Kidney (tissue), 14 donors: ENCODE measurements around the gene PXDN. TPM values are rescaled to one million over a fixed set of nuclear protein-coding genes. Genes with fewer than 3 reads are reported as not detected.
A peak's percentile ranks its signal among the peaks of the same experiment; 100 is the strongest.
"Not testable (repeated sequence)": the region's sequence is repeated elsewhere in the genome, so short reads cannot be mapped to it uniquely, and the experiment has no call there.

Experiments
- DNase-seq, 5 donors: peaks; one replicate each; pipeline ENCODE4 v3.0.0-alpha.2; 2013 to 2020
- FAIRE-seq: peaks from 2 replicates; lab custom pipeline; 2012; peaks lifted over from hg19 to GRCh38; lab: Jason Lieb, UNC
- H3K27ac ChIP-seq, 2 donors: one replicate each; pipeline ENCODE4 v1.7.0; 2013; ENCODE audit warnings: low read depth in 2 of 2, low read length in 2 of 2, inconsistent platforms in 1 of 2
- H3K27me3 ChIP-seq: one replicate; pipeline ENCODE4 v1.7.1; 2013; ENCODE audit warnings: low read length, inconsistent platforms; ENCODE audit not compliant: control insufficient read depth, insufficient read depth
- H3K36me3 ChIP-seq, 3 donors: one replicate each; pipeline versions ENCODE4 v1.7.0 to v1.7.1; 2013; ENCODE audit warnings: low read length in 3 of 3, control low read depth in 1 of 3, inconsistent platforms in 1 of 3; ENCODE audit not compliant: insufficient read depth in 3 of 3, control insufficient read depth in 2 of 3
- H3K4me1 ChIP-seq, 3 donors: one replicate each; pipeline versions ENCODE4 v1.7.0 to v1.7.1; 2013; ENCODE audit warnings: low read length in 3 of 3, inconsistent platforms in 1 of 3, low read depth in 1 of 3; ENCODE audit not compliant: control insufficient read depth in 2 of 3, insufficient read depth in 2 of 3
- H3K4me3 ChIP-seq, 3 donors: one replicate each; pipeline versions ENCODE4 v1.7.0 to v1.8.1; 2013; ENCODE audit warnings: low read length in 3 of 3, control low read depth in 1 of 3, inconsistent platforms in 1 of 3
- H3K9ac ChIP-seq, 3 donors: one replicate each; pipeline versions ENCODE4 v1.7.0 to v1.7.1; 2013; ENCODE audit warnings: low read length in 3 of 3, control low read depth in 1 of 3, inconsistent platforms in 1 of 3
- H3K9me3 ChIP-seq, 3 donors: one replicate each; pipeline versions ENCODE4 v1.7.0 to v1.7.1; 2013; ENCODE audit warnings: low read length in 3 of 3, control low read depth in 1 of 3, inconsistent platforms in 1 of 3; ENCODE audit not compliant: control insufficient read depth in 2 of 3, insufficient read depth in 1 of 3
- CTCF ChIP-seq: IDR thresholded peaks from 3 replicates; pipeline ENCODE4 v1.5.1; 2012; ENCODE audit warnings: mild to moderate bottlenecking, moderate library complexity, borderline replicate concordance; ENCODE audit not compliant: insufficient read depth; ENCODE audit errors: extremely low read depth
- intact Hi-C: fragments of 100-400 bp; cut with DNase I; formaldehyde crosslinking; loops from one replicate; pipeline ENCODE4 v1.11.1; 2022
- polyA plus RNA-seq: library from polyadenylated mRNA; stranded (reverse); fragments of 350-450 nt; fragmentation: Illumina TruSeq; extraction: RNeasy Lipid Tissue Mini Kit (QIAGEN cat#74804); gene quantifications from one replicate; pipeline ENCODE4 v1.2.3, GENCODE V29; 2014; ENCODE audit warnings: low read depth, low replicate concordance; ENCODE audit not compliant: insufficient read depth
- total RNA-seq: library from RNA; stranded (reverse); fragmentation: NEBNext Ultra II Directional; extraction: Animal tissue kit (Norgen Biotek cat#: 25700); gene quantifications from one replicate; pipeline ENCODE4 v1.2.1, GENCODE V29; 2021
- donor health status: control.
- donor health status: control.
- donor health status: control.
- donor health status: control.
- donor health status: control.
- donor health status: DM: yes; HTN: yes; CAD: no.
- donor health status: Normal renal cell carcinoma (clear cell type).

The PXDN gene
- total and polyA plus RNA-seq, 2 donors from 2014 or later: 4.7 to 42.3 TPM

- intact Hi-C loops: no loop called here
- no peaks in the 10 kb centered on the region for H3K36me3 ChIP-seq
- DNase-seq (no peak), FAIRE-seq (no peak)
- TF ChIP-seq CTCF: no peak
- peak overlapping the region; percentile 4 to 30 for H3K27ac ChIP-seq
- no peak overlapping the region for H3K9ac ChIP-seq
- H3K4me3 ChIP-seq: no peak overlapping the region
- peaks cover 0 to 19% (median 0%) of the 10 kb centered on the region in 3 donors for H3K4me1 ChIP-seq
- no peaks in the 10 kb centered on the region for H3K27me3 ChIP-seq
- no peaks in the 10 kb centered on the region for H3K9me3 ChIP-seq
Measured at GRCh38 chr2:1717113-1717512, 27.2 kb downstream of the PXDN start.

GRCh38 chr2:1716441-1716840 lies 27.9 kb downstream of the PXDN start:
- H3K9ac ChIP-seq: no peak overlapping the region
- FAIRE-seq: no peak
- H3K27me3 ChIP-seq: no peaks in the 10 kb centered on the region
- peak overlapping the region in 1 of 2 donors; percentile 4 for H3K27ac ChIP-seq
- DNase-seq: peak in 1 of 5 donors; percentile 79
- no peaks in the 10 kb centered on the region for H3K36me3 ChIP-seq
- H3K9me3 ChIP-seq: no peaks in the 10 kb centered on the region
- H3K4me3 ChIP-seq: no peak overlapping the region
- H3K4me1 ChIP-seq: peaks cover 0 to 17% (median 0%) of the 10 kb centered on the region in 3 donors
- no peak for TF ChIP-seq CTCF
- intact Hi-C loops: no loop called here

- H3K27me3 ChIP-seq, FAIRE-seq, H3K4me3 ChIP-seq, H3K36me3 ChIP-seq, intact Hi-C loops, H3K9ac ChIP-seq, H3K9me3 ChIP-seq, DNase-seq: not testable (repeated sequence)
- H3K4me1 ChIP-seq: peaks cover 0 to 17% (median 0%) of the 10 kb centered on the region in 3 donors
- peak overlapping the region in 1 of 2 donors; percentile 32 for H3K27ac ChIP-seq
Measured at GRCh38 chr2:1716014-1716305, 28.4 kb downstream of the PXDN start.

- Histone ChIP-seq H3K4me1 (peaks cover 0 to 16% (median 0%) of the 10 kb centered on the region in 3 donors), H3K36me3 (no peaks in the 10 kb centered on the region), H3K4me3 (no peak overlapping the region), H3K27ac (peak overlapping the region; percentile 32 to 37), H3K27me3 (no peaks in the 10 kb centered on the region), H3K9ac (no peak overlapping the region), H3K9me3 (no peaks in the 10 kb centered on the region)
- FAIRE-seq: no peak
- TF ChIP-seq CTCF: no peak
- DNase-seq: peak in 2 of 5 donors; percentile 53 to 76
- intact Hi-C loops: no loop called here
Measured at GRCh38 chr2:1715184-1716013, 28.9 kb downstream of the PXDN start.
